Vagina (tissue), 2 donors: ENCODE results near the gene RNF144B.

ENCODE experiments used
- CTCF ChIP-seq, 3 experiments: fragments of 450-650 bp in 2 of 3; fragments of 200-600 bp in 1 of 3; sonication (generic) in 1 of 3; IDR thresholded peaks; one replicate each; pipeline ENCODE4 v1.5.1; 2017 to 2019; ENCODE audit warnings: antibody characterized with exemption in 3 of 3, mild to moderate bottlenecking in 2 of 3, moderate library complexity in 2 of 3
- POLR2A ChIP-seq, 2 donors: fragments of 450-650 bp; IDR thresholded peaks; one replicate each; pipeline ENCODE4 v1.6.1; 2017; ENCODE audit warnings: antibody characterized with exemption in 2 of 2, mild to moderate bottlenecking in 2 of 2, moderate library complexity in 2 of 2
- POLR2AphosphoS5 ChIP-seq, 2 donors: sonication (generic); formaldehyde crosslinking; IDR thresholded peaks; one replicate each; pipeline ENCODE4 v1.9.0; 2017; ENCODE audit warnings: antibody characterized with exemption in 2 of 2, mild to moderate bottlenecking in 2 of 2, low read depth in 1 of 2; ENCODE audit not compliant: insufficient read depth in 1 of 2

DNA sequence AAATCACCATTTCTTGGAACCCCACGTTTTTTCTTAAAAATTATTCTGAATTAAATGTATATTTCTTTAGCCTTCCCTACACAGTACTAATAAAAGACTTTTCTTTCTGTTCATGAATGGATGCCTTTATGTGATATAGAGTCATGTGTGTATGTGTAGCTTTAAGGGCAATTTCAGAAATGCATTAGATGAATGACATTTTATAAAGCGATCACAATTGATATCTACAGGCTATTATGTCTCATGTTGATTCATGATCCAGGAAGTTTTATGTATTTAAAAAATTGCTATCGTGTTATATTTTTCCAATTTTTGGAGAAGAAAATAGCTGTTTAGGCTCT lies 81.3 kb downstream of the RNF144B start:
- TF ChIP-seq CTCF (IDR thresholded peaks at IDR 0.05) = no peak
- TF ChIP-seq POLR2A (IDR thresholded peaks at IDR 0.05) = no peak
- TF ChIP-seq POLR2AphosphoS5 (IDR thresholded peaks at IDR 0.05; ENCODE audit: insufficient read depth in 1 of 2, low read depth in 1 of 2) = no peak
